H1 (cell line): ENCODE measurements around the gene ADH1C. TPM values are rescaled to one million over a fixed set of nuclear protein-coding genes. Genes with fewer than 3 reads are reported as not detected.

Source experiments
- CTCF ChIA-PET: fragments of 300-600 bp; sonication (Branson Sonifier 250); formaldehyde crosslinking; loops from one replicate; lab custom pipeline; 2021; ENCODE audit not compliant: partially characterized antibody; lab: Charles Lee
- POLR2A ChIA-PET: fragments of 300-600 bp; sonication (Branson Sonifier 250); formaldehyde crosslinking; loops from one replicate; lab custom pipeline; 2021; ENCODE audit warnings: inconsistent platforms; ENCODE audit not compliant: partially characterized antibody; lab: Charles Lee
- DNase-seq, 2 experiments: peaks; one replicate each; pipeline versions ENCODE4 v3.0.0 to v3.0.0-alpha.2; 2010 to 2022; ENCODE audit warnings: low spot score in 2 of 2, low read depth in 1 of 2, mixed read lengths in 1 of 2
- FAIRE-seq: peaks from 2 replicates; lab custom pipeline; 2011; peaks lifted over from hg19 to GRCh38; lab: Jason Lieb, UNC
- H2AFZ ChIP-seq: 2 replicates; pipeline ENCODE4 v1.8.1; 2012; ENCODE audit warnings: low read length, inconsistent platforms
- H2AK5ac ChIP-seq: 2 replicates; pipeline ENCODE4 v1.6.1; 2013; ENCODE audit warnings: low read depth, low read length
- H2BK120ac ChIP-seq: replicated peaks from 2 replicates; pipeline ENCODE3; 2013; ENCODE audit warnings: low read depth, low read length, inconsistent platforms
- H2BK12ac ChIP-seq: 2 replicates; pipeline ENCODE4 v1.6.1; 2013; ENCODE audit warnings: low read depth, low read length
- H2BK15ac ChIP-seq: 2 replicates; pipeline ENCODE4 v1.6.1; 2013; ENCODE audit warnings: low read length
- H2BK20ac ChIP-seq: 2 replicates; pipeline ENCODE4 v1.6.1; 2013; ENCODE audit warnings: low read length
- H2BK5ac ChIP-seq: 2 replicates; pipeline ENCODE4 v1.6.1; 2013; ENCODE audit warnings: low read depth, low read length
- H3K14ac ChIP-seq: 2 replicates; pipeline ENCODE4 v1.6.1; 2013; ENCODE audit warnings: inconsistent platforms; ENCODE audit not compliant: insufficient read length
- H3K18ac ChIP-seq: 2 replicates; pipeline ENCODE4 v1.6.1; 2013; ENCODE audit warnings: low read length; ENCODE audit errors: extremely low read depth
- H3K23ac ChIP-seq: 2 replicates; pipeline ENCODE4 v1.6.1; 2013; ENCODE audit warnings: inconsistent platforms; ENCODE audit not compliant: insufficient read length
- H3K23me2 ChIP-seq: 2 replicates; pipeline ENCODE4 v1.6.1; 2013; ENCODE audit warnings: low read depth, low read length
- H3K27ac ChIP-seq: 2 replicates; pipeline ENCODE4 v1.6.1; 2011; ENCODE audit warnings: low read depth, low read length, inconsistent platforms
- H3K27me3 ChIP-seq, 4 experiments: replicated peaks in 1 of 4; 1 replicate in 1 of 4; 2 replicates in 3 of 4; pipeline versions ENCODE4 v1.6.1 to v1.8.1; 2011 to 2013; ENCODE audit warnings: low read length in 3 of 4, mild to moderate bottlenecking in 3 of 4, inconsistent platforms in 2 of 4, mixed read lengths in 2 of 4, moderate library complexity in 1 of 4; ENCODE audit not compliant: control insufficient read depth in 3 of 4, insufficient read depth in 3 of 4; ENCODE audit errors: extremely low read depth in 1 of 4
- H3K36me3 ChIP-seq, 4 experiments: 2 replicates each; pipeline versions ENCODE4 v1.6.1 to v1.8.1; 2011 to 2013; ENCODE audit warnings: mild to moderate bottlenecking in 4 of 4, low read length in 3 of 4, moderate library complexity in 2 of 4, control low read depth in 1 of 4, inconsistent platforms in 1 of 4; ENCODE audit not compliant: insufficient read depth in 4 of 4, control insufficient read depth in 2 of 4
- H3K4ac ChIP-seq: replicated peaks from 2 replicates; pipeline ENCODE3; 2013; ENCODE audit warnings: low read length, low read depth, mixed read lengths, inconsistent platforms; ENCODE audit not compliant: insufficient read length
- H3K4me1 ChIP-seq, 4 experiments: replicated peaks in 1 of 4; 1 replicate in 1 of 4; 2 replicates in 3 of 4; pipeline versions ENCODE4 v1.6.1 to v1.8.1; 2011 to 2013; ENCODE audit warnings: low read length in 3 of 4, inconsistent platforms in 2 of 4, mixed read lengths in 1 of 4; ENCODE audit not compliant: insufficient read depth in 4 of 4, control insufficient read depth in 3 of 4
- H3K4me2 ChIP-seq, 2 experiments: 2 replicates each; pipeline versions ENCODE4 v1.6.1 to v1.8.1; 2011 to 2013; ENCODE audit warnings: low read depth in 2 of 2, low read length in 2 of 2, control low read depth in 1 of 2, inconsistent platforms in 1 of 2, mild to moderate bottlenecking in 1 of 2; ENCODE audit not compliant: insufficient read depth in 1 of 2
- H3K4me3 ChIP-seq, 4 experiments: fragments of 200-600, 300-600 bp in 1 of 4; sonication (generic), shearing (Covaris generic), sonication (Bioruptor Twin) in 1 of 4; 2 replicates each; pipeline versions ENCODE4 v1.5.1 to v1.8.1; 2011 to 2016; ENCODE audit warnings: low read length in 4 of 4, low read depth in 3 of 4, control low read depth in 2 of 4, inconsistent platforms in 2 of 4, mild to moderate bottlenecking in 2 of 4, mixed read lengths in 1 of 4, moderate library complexity in 1 of 4; ENCODE audit not compliant: insufficient read depth in 2 of 4; ENCODE audit errors: extremely low read depth in 1 of 4
- H3K56ac ChIP-seq: replicated peaks from 2 replicates; pipeline ENCODE3; 2013; ENCODE audit warnings: low read depth, mild to moderate bottlenecking, mixed read lengths, low read length, inconsistent platforms; ENCODE audit not compliant: insufficient read length
- H3K79me1 ChIP-seq: 2 replicates; pipeline ENCODE4 v1.6.1; 2013; ENCODE audit warnings: low read depth, low read length, control low read depth
- H3K79me2 ChIP-seq, 2 experiments: 2 replicates each; pipeline versions ENCODE4 v1.6.1 to v1.8.1; 2012 to 2013; ENCODE audit warnings: low read length in 2 of 2, mild to moderate bottlenecking in 2 of 2, inconsistent platforms in 1 of 2; ENCODE audit not compliant: insufficient read depth in 2 of 2, control insufficient read depth in 1 of 2
- H3K9ac ChIP-seq, 4 experiments: replicated peaks in 1 of 4; 1 replicate in 1 of 4; 2 replicates in 3 of 4; pipeline versions ENCODE4 v1.6.1 to v1.8.1; 2011 to 2013; ENCODE audit warnings: low read depth in 3 of 4, low read length in 3 of 4, control low read depth in 2 of 4, mild to moderate bottlenecking in 2 of 4, moderate library complexity in 2 of 4, inconsistent platforms in 1 of 4; ENCODE audit errors: extremely low read depth in 1 of 4
- H3K9me3 ChIP-seq, 2 experiments: 2 replicates each; pipeline versions ENCODE4 v1.6.1 to v1.8.1; 2012 to 2013; ENCODE audit warnings: mild to moderate bottlenecking in 2 of 2, moderate library complexity in 2 of 2, control low read depth in 1 of 2, inconsistent platforms in 1 of 2, low read depth in 1 of 2, low read length in 1 of 2, mixed read lengths in 1 of 2; ENCODE audit not compliant: insufficient read depth in 2 of 2
- H4K20me1 ChIP-seq, 2 experiments: replicated peaks in 1 of 2; 2 replicates each; pipeline versions ENCODE3 to v1.8.1; 2011 to 2013; ENCODE audit warnings: inconsistent platforms in 2 of 2, low read length in 2 of 2, mild to moderate bottlenecking in 1 of 2; ENCODE audit not compliant: insufficient read depth in 2 of 2, control insufficient read depth in 1 of 2
- H4K5ac ChIP-seq: 2 replicates; pipeline ENCODE4 v1.6.1; 2013; ENCODE audit warnings: low read length, low read depth, mixed read lengths, inconsistent platforms; ENCODE audit not compliant: insufficient read length
- H4K8ac ChIP-seq: 2 replicates; pipeline ENCODE4 v1.8.0; 2013; ENCODE audit warnings: mild to moderate bottlenecking, moderate library complexity, low read length, inconsistent platforms; ENCODE audit not compliant: insufficient read depth; ENCODE audit errors: extremely low read depth
- H4K91ac ChIP-seq: replicated peaks from 2 replicates; pipeline ENCODE3; 2013; ENCODE audit warnings: low read length, mixed read lengths, inconsistent platforms; ENCODE audit not compliant: insufficient read length
- BACH1 ChIP-seq: IDR thresholded peaks from 2 replicates; pipeline ENCODE4 v1.6.1; 2012; ENCODE audit warnings: low read length, improper control_type of control experiment
- BCL11A ChIP-seq, 2 experiments: IDR thresholded peaks; one replicate each; pipeline ENCODE4 v1.6.1; 2011; ENCODE audit warnings: low read depth in 2 of 2, low read length in 2 of 2, mild to moderate bottlenecking in 2 of 2
- BRCA1 ChIP-seq: IDR thresholded peaks from 2 replicates; pipeline ENCODE4 v1.6.1; 2012; ENCODE audit warnings: low read depth, low read length, improper control_type of control experiment
- CBX8 ChIP-seq: fragments of 300-800, 300-1000 bp; sonication (generic); IDR thresholded peaks from 2 replicates; pipeline ENCODE4 v1.7.1; 2016; ENCODE audit warnings: low read depth, low read length, borderline replicate concordance
- CTBP2 ChIP-seq: IDR thresholded peaks from 2 replicates; pipeline ENCODE4 v1.7.0; 2011; ENCODE audit warnings: borderline replicate concordance, mild to moderate bottlenecking, moderate library complexity, mixed read lengths, low read length; ENCODE audit not compliant: insufficient read depth, insufficient read length
- GABPA ChIP-seq: IDR thresholded peaks from 2 replicates; pipeline ENCODE4 v1.6.1; 2011; ENCODE audit warnings: mild to moderate bottlenecking, low read length, moderate library complexity, borderline replicate concordance; ENCODE audit not compliant: insufficient read depth
- HDAC2 ChIP-seq, 2 experiments: fragments of 300-600 bp in 1 of 2; sonication (generic) in 1 of 2; IDR thresholded peaks; 2 replicates each; pipeline ENCODE4 v1.6.1; 2011 to 2012; ENCODE audit warnings: low read depth in 2 of 2, low read length in 2 of 2, mild to moderate bottlenecking in 2 of 2, moderate library complexity in 2 of 2, borderline replicate concordance in 1 of 2, inconsistent platforms in 1 of 2
- KDM5A ChIP-seq: fragments of 200-600 bp; IDR thresholded peaks from 2 replicates; pipeline ENCODE4 v1.7.1; 2012; ENCODE audit warnings: mild to moderate bottlenecking, low read length, inconsistent platforms, mixed read lengths
- MAFK ChIP-seq: IDR thresholded peaks from 2 replicates; pipeline ENCODE4 v1.6.1; 2012; ENCODE audit warnings: low read depth, mild to moderate bottlenecking, improper control_type of control experiment, low read length
- RXRA ChIP-seq: IDR thresholded peaks from 2 replicates; pipeline ENCODE4 v1.6.1; 2011; ENCODE audit warnings: low read depth, mild to moderate bottlenecking, low read length, moderate library complexity; ENCODE audit not compliant: insufficient read depth
- SIX5 ChIP-seq: IDR thresholded peaks from 2 replicates; pipeline ENCODE4 v1.6.1; 2011; ENCODE audit warnings: mild to moderate bottlenecking, low read depth, low read length
- SRF ChIP-seq: IDR thresholded peaks from 2 replicates; pipeline ENCODE4 v1.6.1; 2011; ENCODE audit warnings: mild to moderate bottlenecking, low read depth, low read length, moderate library complexity
- polyA plus RNA-seq, 7 experiments: library from polyadenylated mRNA; depleted of rRNA in 3 of 7; stranded (reverse) in 5 of 7; unstranded in 2 of 7; fragments of >200 nt in 5 of 7; fragments of 200-250 nt in 2 of 7; gene quantifications; 1 replicate in 5 of 7; 2 replicates in 1 of 7; 4 replicates in 1 of 7; pipeline versions ENCODE4 v1.2.1 to v1.2.3, GENCODE V29; 2011 to 2013; ENCODE audit warnings: missing spikeins in 2 of 7, mixed read lengths in 2 of 7
- total RNA-seq: library from RNA; stranded (reverse); fragmentation: NEBNext Ultra II Directional; extraction: Animal tissue kit (Norgen Biotek cat#: 25700); gene quantifications from 2 replicates; pipeline ENCODE4 v1.2.1, GENCODE V29; 2021
- TF ChIP-seq, protein P1 (sequence below): IDR thresholded peaks from 2 replicates; pipeline ENCODE4 v1.6.1; 2012; ENCODE audit warnings: inconsistent platforms

Gene ADH1C
- total and polyA plus RNA-seq, 2 of the 8 experiments (the other 6 are each of a cell fraction or from before 2014, with no cell fraction given): not detected

DNA sequence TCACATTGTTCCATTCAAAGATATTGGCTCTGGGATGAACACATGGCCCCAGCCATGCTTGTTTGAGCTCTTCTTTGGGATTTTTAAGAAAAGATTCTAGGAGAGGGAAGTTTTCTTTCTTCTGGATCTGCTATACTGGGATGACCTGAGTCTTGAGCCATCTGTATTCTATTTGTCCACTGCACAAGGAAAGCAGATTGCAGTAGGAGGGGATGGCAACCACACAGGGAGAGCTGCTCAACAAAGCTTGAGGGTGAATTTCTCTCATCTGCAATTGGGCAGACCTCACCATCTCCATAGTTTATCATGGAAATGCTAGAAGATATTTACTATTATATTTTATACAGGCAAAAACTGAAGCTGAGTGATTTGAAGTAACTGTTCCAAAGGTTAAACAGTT is 48.3 kb upstream of the ADH1C start:
- no peak overlapping the region for H2BK5ac ChIP-seq
- H2AK5ac ChIP-seq: no peak overlapping the region
- no peak overlapping the region for H2BK20ac ChIP-seq
- H2AFZ ChIP-seq: no peak overlapping the region
- CTCF ChIA-PET: interaction anchor here (0.9 to 4.7 kb wide), 4 partner anchors 9 to 312 kb away, joined by 4 to 25 read pairs (median 4); partner anchors contain the start of gene ADH5
- H3K23ac ChIP-seq: no peak overlapping the region
- POLR2A ChIA-PET: no interaction called here
- no peak for FAIRE-seq
- H3K4me1 ChIP-seq: peaks cover 0 to 4% (median 1%) of the 10 kb centered on the region in 4 experiments; a peak in 4 of 7 replicates
- H2BK120ac ChIP-seq: no peak overlapping the region
- no peak overlapping the region for H3K4me2 ChIP-seq
- no peak overlapping the region for H3K18ac ChIP-seq
- H4K8ac ChIP-seq: no peak overlapping the region
- H3K23me2 ChIP-seq: no peaks in the 10 kb centered on the region
- no peak overlapping the region for H4K5ac ChIP-seq
- H3K4ac ChIP-seq: no peak overlapping the region
- H3K56ac ChIP-seq: no peak overlapping the region
- H3K79me2 ChIP-seq: no peaks in the 10 kb centered on the region
- no peak overlapping the region for H2BK12ac ChIP-seq
- H2BK15ac ChIP-seq: no peak overlapping the region
- H3K27me3 ChIP-seq: no peaks in the 10 kb centered on the region
- H3K79me1 ChIP-seq: no peaks in the 10 kb centered on the region
- H3K9ac ChIP-seq: no peak overlapping the region
- no peak overlapping the region for H4K91ac ChIP-seq
- H3K9me3 ChIP-seq: no peaks in the 10 kb centered on the region
- no peak overlapping the region for H3K4me3 ChIP-seq
- H3K36me3 ChIP-seq: no peaks in the 10 kb centered on the region
- DNase-seq: no peak
- no peak overlapping the region for H3K14ac ChIP-seq
- H3K27ac ChIP-seq: no peak overlapping the region
- H4K20me1 ChIP-seq: no peaks in the 10 kb centered on the region
- TF ChIP-seq BRCA1 (no peak), KDM5A (no peak), CTBP2 (no peak), HDAC2 (IDR thresholded peaks at IDR 0.05; ENCODE audit: borderline replicate concordance in 1 of 2, low read depth in 2 of 2, low read length in 2 of 2) (no peak), SRF (no peak), RXRA (no peak), BACH1 (no peak), BCL11A (IDR thresholded peaks at IDR 0.05; ENCODE audit: low read depth in 2 of 2, low read length in 2 of 2) (no peak), SIX5 (no peak), CBX8 (no peak), MAFK (no peak), GABPA (no peak)
- TF ChIP-seq, protein P1, sequence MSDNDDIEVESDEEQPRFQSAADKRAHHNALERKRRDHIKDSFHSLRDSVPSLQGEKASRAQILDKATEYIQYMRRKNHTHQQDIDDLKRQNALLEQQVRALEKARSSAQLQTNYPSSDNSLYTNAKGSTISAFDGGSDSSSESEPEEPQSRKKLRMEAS: no peak
